CD4-positive, alpha-beta T cell treated with Interleukin-15 for 4 hours (primary cell): Measurements from ENCODE around the gene PALD1.

Experiments
- DNase-seq: peaks from one replicate; pipeline ENCODE4 v3.0.0-alpha.2; 2020; ENCODE audit warnings: low spot score

PALD1 gene

DNA sequence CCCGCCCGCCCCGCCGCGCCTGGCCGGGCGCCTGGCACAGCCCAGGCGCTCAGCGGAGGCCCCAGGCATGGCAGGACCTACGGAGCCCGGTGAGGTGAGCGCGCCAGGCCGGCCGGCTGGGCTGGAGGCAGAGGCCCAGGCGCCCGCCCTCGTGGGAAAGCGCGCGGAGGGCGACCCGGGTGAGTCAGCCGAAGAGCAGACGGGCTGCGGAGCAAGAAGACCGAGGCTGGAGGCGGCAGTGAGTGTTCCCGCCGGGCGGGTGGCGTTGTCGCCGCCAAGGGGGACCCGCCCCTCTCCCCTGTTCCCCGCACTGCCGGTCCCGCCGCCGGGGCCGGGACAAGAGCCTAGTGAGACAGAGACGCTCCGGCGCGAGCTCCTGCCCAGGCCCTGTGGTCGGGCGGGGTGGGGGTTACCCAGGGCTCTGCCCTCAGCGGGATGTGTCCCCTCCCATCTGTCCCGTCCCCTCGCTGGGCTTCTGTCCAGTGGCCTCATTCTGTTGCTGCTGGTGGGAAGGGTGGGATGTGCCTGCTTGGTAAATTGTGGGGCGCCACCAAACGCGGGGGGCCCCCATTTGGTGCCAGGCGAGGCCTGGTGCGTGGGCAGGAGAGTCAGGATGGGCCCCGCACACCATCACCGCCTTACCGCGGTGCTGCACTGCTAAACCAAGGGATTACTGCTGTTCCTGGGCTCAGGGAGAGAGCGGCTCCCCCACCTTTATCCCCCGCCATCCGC, 20.1 kb upstream of the PALD1 start:
- peak; percentile 16 for DNase-seq

DNA sequence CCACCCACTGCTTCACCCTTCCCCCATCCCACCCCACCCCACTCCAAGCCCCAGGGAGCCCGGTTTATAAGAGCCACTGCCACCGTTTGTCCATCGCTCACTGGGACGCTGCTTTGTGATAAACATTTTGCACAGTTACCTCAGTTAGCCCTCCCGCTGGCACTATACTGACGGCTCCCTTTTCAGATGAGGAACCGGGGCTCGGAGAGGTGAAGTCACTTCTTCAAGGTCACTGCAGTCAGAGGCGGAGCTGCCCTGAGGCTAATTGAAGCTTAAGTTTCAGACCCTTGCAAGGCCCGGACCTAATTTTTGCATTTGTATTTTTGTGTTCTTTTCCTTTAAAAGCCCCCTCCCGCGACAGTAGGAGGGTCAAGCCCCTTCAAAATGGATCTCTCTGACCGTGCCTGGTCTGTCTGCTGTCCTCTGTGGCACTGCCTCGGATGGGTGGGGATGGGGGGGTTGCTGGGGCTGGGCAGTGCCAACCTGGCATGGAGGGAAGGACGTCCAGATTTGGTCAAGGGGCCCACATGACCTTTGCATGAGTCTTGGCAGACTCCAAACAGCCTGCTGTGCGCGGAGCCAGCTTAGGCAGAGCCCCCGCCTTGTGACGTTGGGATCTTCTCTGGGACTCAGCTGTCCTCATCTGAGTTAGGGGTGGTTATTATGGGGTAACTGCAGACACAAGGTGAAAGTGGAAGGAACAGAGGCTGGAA, 19.4 kb upstream of the PALD1 start:
- no peak for DNase-seq

GRCh38 chr10:70459774-70460490, 18.6 kb upstream of the PALD1 start:
- DNase-seq: no peak

- peak; percentile 30 for DNase-seq
These were observed 16.9 kb upstream of the PALD1 start for GRCh38 chr10:70461397-70462348.

DNA sequence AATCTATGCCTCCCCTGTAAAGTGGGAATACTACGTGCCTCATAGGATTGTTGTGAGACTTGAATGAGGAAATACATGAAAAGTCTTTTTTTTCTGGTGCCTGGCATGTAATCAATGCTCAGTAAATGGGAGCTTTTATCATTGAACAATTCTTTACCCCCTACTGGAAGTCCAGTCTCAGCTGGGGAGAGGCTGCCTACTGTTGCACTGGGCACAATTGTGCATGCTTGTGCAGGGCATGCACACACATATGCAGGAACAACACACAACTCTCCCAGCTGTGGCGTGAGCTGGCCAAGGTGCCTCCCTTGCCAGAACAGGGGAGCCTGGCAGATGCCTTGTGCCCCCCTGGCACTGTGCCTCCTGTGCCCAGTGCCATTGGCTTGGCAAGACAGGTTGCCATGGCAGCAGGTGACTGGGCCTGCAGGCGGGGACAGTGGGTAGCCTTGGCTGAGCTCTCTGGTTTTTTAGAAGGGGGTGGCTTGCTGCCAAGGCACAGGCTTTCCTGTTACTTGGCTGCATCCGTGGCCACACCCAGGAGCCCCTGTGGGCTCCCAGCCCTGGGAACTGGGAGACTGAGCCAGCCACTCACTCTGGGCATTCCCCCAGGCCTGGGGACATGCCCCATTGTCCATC, 16.1 kb upstream of the PALD1 start:
- no peak for DNase-seq

- no peak for DNase-seq
These were observed 13.3 kb upstream of the PALD1 start for GRCh38 chr10:70465278-70465677.

- DNase-seq: no peak
These were observed 12.7 kb upstream of the PALD1 start for GRCh38 chr10:70465832-70466231.

DNA sequence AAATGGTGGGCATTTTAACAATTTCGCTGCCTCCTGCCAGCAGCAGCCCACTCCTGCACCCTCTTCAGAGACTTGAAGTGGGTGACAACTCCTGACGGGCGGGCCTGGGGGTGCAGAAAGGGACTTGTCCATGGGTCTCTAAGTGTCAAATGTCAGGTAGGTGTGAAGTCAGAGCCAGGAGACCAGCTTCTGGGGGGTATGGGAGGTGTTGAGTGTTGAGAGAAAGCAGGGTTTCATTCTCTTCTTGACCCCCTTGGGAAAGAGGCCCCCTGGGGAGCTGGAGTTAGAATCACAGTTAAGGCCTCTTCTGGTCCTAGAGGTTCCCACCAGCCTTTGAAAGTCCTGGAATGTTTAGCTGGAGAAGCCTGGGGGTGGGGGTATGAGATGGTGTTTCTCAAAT, 11.6 kb upstream of the PALD1 start:
- DNase-seq: no peak

- DNase-seq: no peak
These were observed 5.6 kb upstream of the PALD1 start for GRCh38 chr10:70472799-70473454.

DNA sequence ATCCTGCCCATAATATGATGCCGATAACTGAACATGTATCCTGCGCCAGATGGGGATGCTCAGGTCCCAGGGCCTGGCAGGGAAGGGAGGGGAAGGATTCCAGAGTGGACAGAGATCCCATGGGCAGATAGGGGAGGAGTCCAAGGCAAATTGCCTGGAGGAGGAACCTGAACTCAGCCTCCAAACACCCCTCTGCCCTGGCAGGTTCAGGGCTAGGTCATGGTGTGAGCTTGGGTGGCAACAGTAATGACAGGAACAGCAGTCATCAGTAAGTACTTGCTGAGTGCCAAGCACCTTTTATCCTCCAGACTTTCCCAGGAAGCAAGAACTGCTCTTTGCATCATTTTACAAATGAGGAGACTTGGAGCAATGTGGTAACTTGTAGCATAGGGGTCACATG, 3.8 kb upstream of the PALD1 start:
- DNase-seq: no peak

DNA sequence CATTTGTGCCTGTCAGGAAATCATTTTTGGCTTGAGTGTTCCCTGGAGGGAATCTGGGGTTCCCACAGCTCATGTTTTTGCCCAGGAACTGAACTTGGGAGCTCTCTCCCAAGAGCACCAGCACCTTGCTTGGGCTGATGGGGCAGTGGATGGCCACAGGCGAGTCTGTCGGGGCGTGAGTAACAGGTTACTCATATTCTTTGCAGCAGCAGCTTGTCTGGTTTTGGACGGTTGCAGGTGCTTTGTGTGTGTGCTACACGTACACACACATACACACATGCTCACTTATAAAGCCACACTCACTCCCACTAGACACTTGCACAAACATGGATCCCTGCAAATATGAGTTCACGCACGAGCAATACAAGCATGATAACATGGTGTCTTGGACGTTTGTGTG, 2.9 kb upstream of the PALD1 start:
- no peak for DNase-seq

DNA sequence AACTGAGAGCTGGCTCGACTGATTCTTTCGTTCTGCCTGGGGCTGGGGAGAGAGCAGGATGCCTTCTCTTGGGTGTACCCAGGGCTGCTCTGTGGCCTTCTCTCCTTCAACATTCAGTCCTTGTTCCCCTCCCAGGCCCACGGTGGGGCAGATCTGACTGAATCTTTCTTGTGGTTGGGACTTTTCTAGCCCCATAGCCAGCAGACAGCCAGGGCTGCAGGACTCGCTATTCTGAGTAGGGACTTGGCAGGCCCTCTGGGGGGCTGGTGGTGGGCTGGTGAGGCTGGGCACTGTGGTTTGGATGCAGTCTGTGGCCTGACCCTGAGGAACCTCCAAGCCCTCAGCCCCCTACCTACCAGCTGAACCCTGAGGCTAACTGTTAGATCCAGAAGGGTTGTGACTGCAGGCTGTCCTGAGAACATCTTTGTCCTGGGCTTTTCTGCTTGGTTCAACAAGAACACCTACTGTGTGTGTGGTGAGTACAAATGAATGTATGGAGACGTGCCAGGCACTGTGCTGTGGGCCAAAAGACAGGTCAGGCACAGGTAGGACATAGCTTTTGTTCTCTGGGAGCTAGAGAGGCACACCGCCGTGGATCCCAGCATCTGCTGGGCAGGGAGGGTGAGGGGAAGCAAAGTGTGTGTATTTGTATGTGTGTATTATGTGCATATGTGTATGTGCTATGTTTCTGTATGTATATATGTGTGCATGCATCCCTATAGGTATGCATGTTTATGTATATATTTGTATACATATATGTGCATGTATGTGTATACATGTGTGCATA, 2.1 kb upstream of the PALD1 start:
- no peak for DNase-seq

DNA sequence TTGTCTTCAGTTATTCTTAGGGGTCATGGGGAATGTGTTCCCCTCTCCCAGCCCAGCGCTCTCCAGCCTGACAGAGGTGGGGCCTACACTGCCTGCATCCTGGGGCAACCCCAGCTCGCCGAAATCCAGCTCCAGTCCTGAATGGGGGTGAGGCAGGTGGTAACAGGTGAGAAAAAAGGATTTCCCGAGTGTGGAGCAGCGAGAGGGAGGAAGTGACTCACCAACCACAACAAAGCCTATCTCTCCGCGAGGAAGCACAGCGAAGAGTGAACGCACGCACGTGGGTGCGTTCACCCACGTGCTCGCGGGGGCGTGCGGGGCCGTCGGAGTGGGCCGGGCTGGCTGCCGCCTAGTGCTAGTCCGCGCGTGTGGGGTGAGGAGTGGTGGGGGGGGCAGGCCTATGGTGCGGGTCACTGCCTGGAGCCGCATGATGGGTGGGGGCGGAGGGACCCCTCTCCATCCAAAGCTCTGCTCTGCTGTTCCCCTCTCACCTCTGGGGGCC, 855 bp upstream of the PALD1 start:
- DNase-seq: peak; percentile 76

- DNase-seq: no peak
These were observed 606 bp downstream of the PALD1 start for GRCh38 chr10:70479165-70479581.

- DNase-seq: no peak
These were observed 1.2 kb downstream of the PALD1 start for GRCh38 chr10:70479626-70480238.

DNA sequence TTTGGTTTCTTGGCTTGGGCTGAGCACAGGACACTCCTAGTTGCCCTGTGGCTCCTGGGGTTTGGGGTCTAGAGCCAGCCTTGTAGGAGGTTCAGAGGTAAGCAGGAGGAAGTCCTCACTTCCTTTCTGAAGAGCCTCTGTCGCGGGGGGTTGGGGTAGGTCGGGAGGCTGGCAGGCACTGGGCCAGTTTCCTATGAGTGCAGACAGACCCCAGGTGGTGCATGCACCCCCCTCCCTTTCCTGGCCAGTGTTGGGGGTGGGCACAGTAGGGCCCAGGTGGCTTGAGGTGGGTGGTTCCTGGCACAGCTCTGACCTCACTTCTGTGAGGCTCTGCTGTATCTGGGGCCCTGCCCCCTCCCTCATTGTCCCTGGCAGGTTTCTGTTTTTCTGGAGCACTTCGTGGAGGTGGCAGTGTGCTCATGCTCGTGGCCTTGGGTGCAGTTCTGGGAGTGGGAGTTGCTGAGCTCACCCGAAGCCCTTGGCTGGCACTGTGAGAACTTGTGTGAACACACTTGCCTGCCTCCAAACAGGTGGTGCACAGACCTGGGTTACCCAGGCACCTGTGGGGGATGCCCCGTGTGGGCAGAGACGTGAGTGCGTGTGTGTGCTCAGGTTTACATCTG, 1.8 kb downstream of the PALD1 start:
- DNase-seq: no peak

GRCh38 chr10:70481105-70481504, 2.5 kb downstream of the PALD1 start:
- DNase-seq: no peak

DNA sequence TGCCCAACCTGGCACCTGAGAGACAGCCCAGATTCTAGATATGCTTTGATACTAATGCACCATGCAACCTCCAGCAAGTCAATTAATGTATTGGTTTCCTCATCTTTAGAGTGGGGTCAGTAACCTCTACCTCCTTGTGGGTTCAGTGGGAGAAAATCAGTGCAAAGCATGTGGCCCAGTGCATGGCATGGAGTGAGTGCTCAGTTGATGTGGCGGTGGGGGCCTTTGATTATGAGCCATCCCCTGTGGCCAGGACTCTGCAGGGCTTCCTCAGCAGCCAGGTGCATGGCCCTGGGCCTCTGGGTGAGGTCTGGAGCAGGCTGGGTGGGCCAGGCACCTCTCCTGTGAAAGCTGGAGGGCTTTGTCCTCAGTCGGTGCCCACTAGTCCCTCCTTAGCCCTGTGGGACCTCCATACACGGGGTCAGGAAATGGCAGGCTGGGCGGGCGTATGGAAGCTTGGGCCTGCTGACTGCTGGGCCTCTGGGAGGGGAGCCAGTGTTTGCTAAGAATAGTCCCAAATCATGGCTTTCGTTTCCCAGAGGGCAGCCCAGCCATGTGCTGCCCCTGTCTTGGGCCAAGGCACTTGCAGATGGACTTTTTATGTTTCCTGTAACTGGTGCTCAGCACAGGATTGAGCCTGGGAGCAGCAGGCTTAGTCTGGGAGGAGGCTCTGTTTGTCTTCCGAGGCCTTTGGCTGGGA, 3.4 kb downstream of the PALD1 start:
- DNase-seq: no peak
